GM11168 (cell line): Measurements from ENCODE around the gene DEGS1.

ENCODE experiments used
- in situ Hi-C: fragments of 300-500 bp; cut with MboI; formaldehyde crosslinking; loops from one replicate; pipeline ENCODE4 v1.12.0; 2022; ENCODE audit warnings: low sequenced_read_pairs; ENCODE audit not compliant: unreplicated experiment

DEGS1 gene

GRCh38 chr1:224211206-224211962 is 28.3 kb downstream of the DEGS1 start:
- in situ Hi-C loops, result no loop called here

- in situ Hi-C loops, result no loop called here
Observed at GRCh38 chr1:224212618-224213061, 29.6 kb downstream of the DEGS1 start.

GRCh38 chr1:224213438-224214119 is 30.5 kb downstream of the DEGS1 start:
- in situ Hi-C loops, result no loop called here

- in situ Hi-C loops, result no loop called here
Observed at GRCh38 chr1:224216382-224216781, 33.3 kb downstream of the DEGS1 start.

- in situ Hi-C loops, result no loop called here
Observed at GRCh38 chr1:224217655-224218623, 34.9 kb downstream of the DEGS1 start.

- in situ Hi-C loops, result no loop called here
Observed at GRCh38 chr1:224219011-224219611, 36.1 kb downstream of the DEGS1 start.

- in situ Hi-C loops, result no loop called here
Observed at GRCh38 chr1:224219612-224220059, 36.6 kb downstream of the DEGS1 start.

GRCh38 chr1:224223819-224224714 is 41.0 kb downstream of the DEGS1 start:
- in situ Hi-C loops, result no loop called here

GRCh38 chr1:224226849-224227502 is 43.9 kb downstream of the DEGS1 start:
- in situ Hi-C loops, result no loop called here

- in situ Hi-C loops, result no loop called here
Observed at GRCh38 chr1:224234017-224234416, 51.0 kb downstream of the DEGS1 start.

- in situ Hi-C loops, result no loop called here
Observed at GRCh38 chr1:224235813-224236493, 52.9 kb downstream of the DEGS1 start.

- in situ Hi-C loops, result no loop called here
Observed at GRCh38 chr1:224237119-224237881, 54.3 kb downstream of the DEGS1 start.

GRCh38 chr1:224238212-224238611 is 55.2 kb downstream of the DEGS1 start:
- in situ Hi-C loops, result no loop called here

GRCh38 chr1:224238756-224239155 is 55.7 kb downstream of the DEGS1 start:
- in situ Hi-C loops, result no loop called here
